ENCODE data around the gene SMARCD1. TPM values are rescaled to one million over a fixed set of nuclear protein-coding genes. Genes with fewer than 3 reads are reported as not detected.

The SMARCD1 gene
- total RNA-seq, 1 experiment from 2014 or later = 152 TPM

GRCh38 chr12:50102131-50102531 lies 17.0 kb downstream of the SMARCD1 start:
- H3K4me1 ChIP-seq (ENCODE audit: insufficient read depth, low read length, poor library complexity, severe bottlenecking) = peaks cover 8% of the 10 kb centered on the region
- intact Hi-C loops (cut with micrococcal nuclease; ENCODE audit: unreplicated experiment) = no loop called here
- DNase-seq (ENCODE audit: low spot score) = no peak
- TF ChIP-seq EZH2 (IDR thresholded peaks at IDR 0.05; ENCODE audit: borderline replicate concordance, low read depth, low read length, poor library complexity, severe bottlenecking) (no peak), CTCF (conservative IDR thresholded peaks at IDR 0.05; ENCODE audit: low read depth, low read length) (no peak)
- no peak overlapping the region for H3K27ac ChIP-seq (ENCODE audit: low read depth, low read length, poor library complexity, severe bottlenecking)
- CTCF ChIA-PET = interaction anchor here (0.6 to 2.5 kb wide), 4 partner anchors 9 to 74 kb away, joined by 3 to 21 read pairs (median 4); partner anchors contain the start of genes COX14 and SMARCD1
- H3K9me3 ChIP-seq (ENCODE audit: low read depth, low read length, poor library complexity, severe bottlenecking) = no peaks in the 10 kb centered on the region
- peaks cover 33% of the 10 kb centered on the region for H3K36me3 ChIP-seq (ENCODE audit: insufficient read depth, low read length, poor library complexity, severe bottlenecking)
- H3K27me3 ChIP-seq (replicated peaks; ENCODE audit: insufficient read depth, low read depth, low read length, poor library complexity) = no peaks in the 10 kb centered on the region
- BruUV-seq (replicated peaks) = no TSS peak
- no peak overlapping the region for H3K4me3 ChIP-seq (ENCODE audit: low read depth, low read length, poor library complexity, severe bottlenecking)
- POLR2A ChIA-PET (ENCODE audit: low non-redundant PET) = interaction anchor here (0.6 kb wide), 1 partner anchor 17 kb away, joined by 5 read pairs; the partner anchor contains the start of gene SMARCD1

GRCh38 chr12:50102646-50103309 lies 17.6 kb downstream of the SMARCD1 start:
- H3K9me3 ChIP-seq (ENCODE audit: low read depth, low read length, poor library complexity, severe bottlenecking) = no peaks in the 10 kb centered on the region
- POLR2A ChIA-PET (ENCODE audit: low non-redundant PET) = interaction anchor here (0.6 kb wide), 2 partner anchors 18 to 30 kb away, joined by 3 to 5 read pairs; partner anchors contain the start of gene SMARCD1
- no TSS peak for BruUV-seq (replicated peaks)
- DNase-seq (ENCODE audit: low spot score) = no peak
- peaks cover 28% of the 10 kb centered on the region for H3K36me3 ChIP-seq (ENCODE audit: insufficient read depth, low read length, poor library complexity, severe bottlenecking)
- CTCF ChIA-PET = interaction anchor here (0.6 to 2.5 kb wide), 4 partner anchors 9 to 73 kb away, joined by 3 to 21 read pairs (median 3); partner anchors contain the start of gene COX14
- peaks cover 8% of the 10 kb centered on the region for H3K4me1 ChIP-seq (ENCODE audit: insufficient read depth, low read length, poor library complexity, severe bottlenecking)
- H3K27ac ChIP-seq (ENCODE audit: low read depth, low read length, poor library complexity, severe bottlenecking) = no peak overlapping the region
- no peaks in the 10 kb centered on the region for H3K27me3 ChIP-seq (replicated peaks; ENCODE audit: insufficient read depth, low read depth, low read length, poor library complexity)
- no peak for TF ChIP-seq CTCF (conservative IDR thresholded peaks at IDR 0.05; ENCODE audit: low read depth, low read length)
- no peak for TF ChIP-seq EZH2 (IDR thresholded peaks at IDR 0.05; ENCODE audit: borderline replicate concordance, low read depth, low read length, poor library complexity, severe bottlenecking)
- H3K4me3 ChIP-seq (ENCODE audit: low read depth, low read length, poor library complexity, severe bottlenecking) = no peak overlapping the region
- intact Hi-C loops (cut with micrococcal nuclease; ENCODE audit: unreplicated experiment) = no loop called here

- intact Hi-C loops (cut with micrococcal nuclease; ENCODE audit: unreplicated experiment) = no loop called here
- no peak for TF ChIP-seq CTCF (conservative IDR thresholded peaks at IDR 0.05; ENCODE audit: low read depth, low read length)
- TF ChIP-seq EZH2 (IDR thresholded peaks at IDR 0.05; ENCODE audit: borderline replicate concordance, low read depth, low read length, poor library complexity, severe bottlenecking) = no peak
- BruUV-seq (replicated peaks) = no TSS peak
- H3K27me3 ChIP-seq (replicated peaks; ENCODE audit: insufficient read depth, low read depth, low read length, poor library complexity) = no peaks in the 10 kb centered on the region
- peaks cover 22% of the 10 kb centered on the region for H3K36me3 ChIP-seq (ENCODE audit: insufficient read depth, low read length, poor library complexity, severe bottlenecking)
- no peak overlapping the region for H3K27ac ChIP-seq (ENCODE audit: low read depth, low read length, poor library complexity, severe bottlenecking)
- H3K9me3 ChIP-seq (ENCODE audit: low read depth, low read length, poor library complexity, severe bottlenecking) = no peaks in the 10 kb centered on the region
- no peak overlapping the region for H3K4me3 ChIP-seq (ENCODE audit: low read depth, low read length, poor library complexity, severe bottlenecking)
- H3K4me1 ChIP-seq (ENCODE audit: insufficient read depth, low read length, poor library complexity, severe bottlenecking) = peaks cover 8% of the 10 kb centered on the region
- no peak for DNase-seq (ENCODE audit: low spot score)
- ChIA-PET POLR2A (ENCODE audit: low non-redundant PET) (interaction anchor here (0.6 to 1.1 kb wide), 3 partner anchors 19 to 353 kb away, joined by 3 to 7 read pairs (median 3); no protein-coding TSS in a partner anchor), CTCF (interaction anchor here (0.7 to 1.2 kb wide), 4 partner anchors 8 to 19 kb away, joined by 3 read pairs; partner anchors contain the start of gene COX14)
Measured at GRCh38 chr12:50103351-50103750, 18.2 kb downstream of the SMARCD1 start.

Measured in A673 (cell line).